ENCODE results near the gene BTLA.
"Not testable (repeated sequence)": the region's sequence is repeated elsewhere in the genome, so short reads cannot be mapped to it uniquely, and the experiment has no call there.

Gene BTLA, protein sequence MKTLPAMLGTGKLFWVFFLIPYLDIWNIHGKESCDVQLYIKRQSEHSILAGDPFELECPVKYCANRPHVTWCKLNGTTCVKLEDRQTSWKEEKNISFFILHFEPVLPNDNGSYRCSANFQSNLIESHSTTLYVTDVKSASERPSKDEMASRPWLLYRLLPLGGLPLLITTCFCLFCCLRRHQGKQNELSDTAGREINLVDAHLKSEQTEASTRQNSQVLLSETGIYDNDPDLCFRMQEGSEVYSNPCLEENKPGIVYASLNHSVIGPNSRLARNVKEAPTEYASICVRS

DNA sequence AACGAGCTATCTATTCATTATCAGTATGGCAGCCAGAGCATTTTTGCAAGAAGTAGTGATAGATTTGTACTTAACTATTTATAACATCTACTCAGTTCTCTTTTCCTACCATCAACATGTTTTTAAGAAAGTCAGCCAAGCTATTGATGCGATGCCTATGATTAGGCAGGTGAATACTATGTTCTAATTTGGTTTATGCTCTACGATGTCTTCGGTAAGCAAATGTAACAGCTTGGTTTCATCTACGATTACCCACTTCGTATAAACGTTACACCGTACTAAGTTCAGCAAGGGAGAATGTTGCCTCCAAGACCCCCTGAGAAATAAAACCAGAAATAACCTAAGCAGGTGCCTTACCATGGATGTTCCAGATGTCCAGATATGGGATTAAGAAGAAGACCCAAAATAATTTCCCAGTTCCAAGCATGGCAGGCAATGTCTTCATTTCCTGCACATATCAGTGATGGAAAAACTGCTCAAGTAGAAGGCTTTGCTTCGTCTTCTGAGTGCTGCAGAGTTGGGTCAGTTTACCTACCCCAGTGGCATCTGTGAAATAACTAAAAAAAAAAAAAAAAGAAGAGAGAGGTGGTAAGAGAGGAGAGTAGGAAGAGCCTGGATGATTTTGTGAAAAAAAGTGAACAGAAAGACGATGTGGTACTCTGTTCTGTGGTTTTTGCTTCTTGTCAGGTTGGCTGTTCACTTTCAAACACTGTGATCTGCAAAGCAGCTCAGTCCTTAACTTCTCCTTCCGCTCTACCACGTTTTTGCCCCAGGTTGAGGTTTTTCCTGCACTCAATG, at the start of gene BTLA:
BTLA (minus strand) TSS at position 559 of the 798 bp plus-strand sequence; CDS start at position 445, 114 bp downstream.
- DNase-seq = peak; percentile 52

DNA sequence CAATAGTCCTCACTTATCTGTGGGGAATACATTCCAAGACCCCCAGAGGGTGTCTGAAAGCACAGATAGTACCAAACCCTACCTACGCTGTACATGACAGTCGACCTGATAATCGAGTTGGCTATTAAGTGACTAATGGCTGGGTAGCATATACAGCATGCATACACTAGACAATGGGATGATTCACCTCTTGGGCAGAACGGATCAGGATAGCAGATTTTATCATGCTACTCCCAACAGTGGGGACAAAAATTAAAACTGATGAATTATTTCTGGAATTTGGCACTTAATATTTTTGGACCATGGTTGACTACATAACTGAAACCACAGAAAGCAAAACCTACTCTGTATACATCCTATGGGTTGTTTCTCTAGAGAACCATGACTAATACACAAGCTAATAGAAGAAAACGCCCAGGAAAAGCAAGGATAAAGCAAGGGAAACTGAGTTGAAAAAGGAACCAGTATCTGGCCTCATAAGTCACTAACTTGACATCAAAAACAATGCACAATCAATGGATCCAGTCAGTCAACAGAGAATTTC, 47.0 kb upstream of the BTLA start:
- no peak for DNase-seq

DNA sequence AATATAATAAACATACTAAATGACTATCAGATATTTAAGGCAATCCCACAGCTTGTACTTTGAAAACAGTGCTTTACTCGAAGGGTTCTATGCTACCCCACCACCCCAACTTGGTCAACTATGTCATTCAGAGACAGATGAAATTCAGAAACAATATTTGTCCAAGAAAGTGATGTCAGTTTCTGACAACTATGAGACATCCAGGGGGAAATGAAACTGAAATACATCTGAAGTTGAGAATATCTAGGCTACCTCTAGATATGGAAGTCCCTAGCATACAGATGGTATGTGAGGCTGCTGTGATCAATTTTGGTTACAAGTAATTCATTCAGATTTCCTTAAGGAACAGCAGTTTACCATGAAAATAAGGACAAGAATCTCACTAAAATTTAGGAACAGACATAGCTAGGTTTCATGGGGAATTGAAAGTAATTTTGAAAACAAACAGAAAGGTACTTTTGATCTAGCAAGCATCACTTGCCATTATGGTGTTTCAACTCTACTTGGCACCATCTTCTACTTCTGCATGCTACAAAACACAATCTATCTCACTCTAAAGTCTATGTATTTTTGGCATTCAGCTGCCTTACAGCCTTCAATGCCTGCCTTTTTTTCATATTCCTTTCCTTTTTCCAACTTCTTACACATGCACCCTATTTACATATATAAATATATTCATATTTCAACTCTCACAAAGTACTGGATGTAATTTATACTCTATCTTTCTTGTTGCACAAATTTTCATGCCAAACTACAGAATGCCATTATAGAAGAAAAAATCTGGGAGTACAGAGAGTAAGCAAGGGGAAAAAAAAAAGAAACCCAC, 40.8 kb upstream of the BTLA start:
- no peak for DNase-seq

DNA sequence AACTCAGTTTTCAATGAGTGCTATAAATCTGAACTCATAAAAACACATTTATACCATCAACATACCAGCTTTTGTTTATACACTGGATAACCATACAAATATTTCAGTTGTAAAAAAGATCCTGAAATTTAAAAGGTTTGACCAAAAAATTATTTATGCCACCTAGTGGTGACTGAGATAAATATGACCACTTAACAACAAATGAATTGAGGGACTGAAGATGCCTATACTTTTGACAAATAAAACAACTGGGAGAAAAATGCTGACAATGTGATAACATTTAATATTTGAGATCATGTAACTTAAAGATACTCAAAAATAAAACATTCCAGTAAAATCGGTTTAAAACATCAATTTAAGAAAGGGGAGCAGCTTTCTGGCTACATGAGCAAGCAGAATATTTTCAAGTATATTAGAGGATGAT, 32.1 kb upstream of the BTLA start:
- no peak for DNase-seq

DNA sequence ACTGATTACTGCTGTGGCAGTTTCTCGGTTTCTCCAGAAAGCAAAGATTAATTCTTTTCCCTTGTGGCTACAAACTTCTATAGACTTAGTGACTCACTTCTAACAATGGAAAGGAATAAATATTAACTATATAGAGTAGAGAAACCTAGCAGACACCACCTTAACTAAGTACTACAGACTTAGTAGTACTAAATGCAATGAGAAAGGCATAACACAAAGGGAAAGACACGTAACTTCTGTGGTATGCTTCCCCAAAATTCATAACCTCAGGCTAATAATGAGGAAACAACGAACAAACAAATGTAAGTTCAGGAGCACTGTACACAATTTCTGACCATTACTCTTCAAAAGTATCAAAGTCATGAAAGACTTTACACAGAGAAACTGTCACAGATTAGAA, 31.3 kb upstream of the BTLA start:
- no peak for DNase-seq

DNA sequence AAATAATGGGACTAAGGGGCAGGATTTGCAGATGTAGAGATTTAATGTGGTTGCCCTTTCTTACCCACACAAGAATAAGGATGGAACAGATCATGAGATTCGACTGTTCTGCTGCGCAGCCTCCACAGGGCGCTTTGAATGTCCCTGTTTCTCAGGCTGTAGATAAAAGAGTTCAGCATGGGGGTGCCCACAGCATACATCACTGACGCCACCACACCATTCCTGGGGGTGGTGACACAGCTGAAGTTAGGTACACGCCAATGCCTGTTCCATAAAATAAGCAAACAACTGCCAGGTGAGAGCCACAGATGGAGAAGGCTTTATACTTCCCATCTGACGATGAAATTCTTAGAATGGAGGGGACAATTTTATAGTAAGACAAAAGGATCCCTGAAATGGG, 24.9 kb upstream of the BTLA start:
- DNase-seq = not testable (repeated sequence)

DNA sequence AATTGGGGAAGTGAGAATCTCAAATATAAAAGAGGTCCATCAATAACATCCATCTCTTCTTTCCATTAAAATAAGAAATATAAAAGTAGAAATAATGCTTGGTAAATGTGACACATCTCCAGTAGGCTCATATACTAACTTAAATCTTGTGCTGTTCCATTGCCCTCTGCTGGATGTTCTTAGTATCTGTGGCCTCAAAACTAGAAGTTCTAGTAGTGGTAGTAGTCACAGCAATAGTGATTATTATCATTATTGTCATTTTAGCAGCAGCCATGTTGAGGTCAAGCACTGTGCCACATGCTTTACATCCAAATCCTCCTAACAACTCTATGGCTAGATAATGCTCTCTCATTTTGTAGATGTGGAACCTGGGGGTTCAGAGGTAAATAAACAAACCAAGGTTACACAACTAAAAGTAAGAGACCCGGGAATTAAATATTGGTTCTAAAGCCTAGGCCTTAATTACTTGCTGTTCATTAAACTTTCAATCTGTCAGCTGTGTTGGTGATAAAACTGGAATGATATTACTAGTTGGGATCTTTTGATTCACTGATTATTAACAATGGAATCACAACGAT, 20.2 kb upstream of the BTLA start:
- peak; percentile 47 for DNase-seq

DNA sequence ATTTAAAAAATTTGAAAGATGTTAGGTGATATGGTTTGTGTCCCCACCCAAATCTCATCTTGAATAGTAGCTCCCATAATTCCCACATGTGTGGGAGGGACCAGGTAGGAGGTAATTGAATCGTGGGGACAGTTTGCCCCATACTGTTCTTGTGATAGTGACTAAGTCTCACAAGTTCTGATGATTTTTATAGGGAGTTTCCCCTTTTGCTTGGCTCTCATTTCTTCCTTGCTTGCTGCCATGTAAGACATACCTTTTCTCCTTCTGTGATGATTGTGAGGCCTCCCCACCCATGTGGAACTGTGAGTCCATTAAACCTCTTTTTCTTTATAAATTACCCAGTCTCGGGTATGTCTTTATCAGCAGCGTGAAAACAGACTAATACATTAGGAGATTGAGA, 19.7 kb upstream of the BTLA start:
- DNase-seq = not testable (repeated sequence)

DNA sequence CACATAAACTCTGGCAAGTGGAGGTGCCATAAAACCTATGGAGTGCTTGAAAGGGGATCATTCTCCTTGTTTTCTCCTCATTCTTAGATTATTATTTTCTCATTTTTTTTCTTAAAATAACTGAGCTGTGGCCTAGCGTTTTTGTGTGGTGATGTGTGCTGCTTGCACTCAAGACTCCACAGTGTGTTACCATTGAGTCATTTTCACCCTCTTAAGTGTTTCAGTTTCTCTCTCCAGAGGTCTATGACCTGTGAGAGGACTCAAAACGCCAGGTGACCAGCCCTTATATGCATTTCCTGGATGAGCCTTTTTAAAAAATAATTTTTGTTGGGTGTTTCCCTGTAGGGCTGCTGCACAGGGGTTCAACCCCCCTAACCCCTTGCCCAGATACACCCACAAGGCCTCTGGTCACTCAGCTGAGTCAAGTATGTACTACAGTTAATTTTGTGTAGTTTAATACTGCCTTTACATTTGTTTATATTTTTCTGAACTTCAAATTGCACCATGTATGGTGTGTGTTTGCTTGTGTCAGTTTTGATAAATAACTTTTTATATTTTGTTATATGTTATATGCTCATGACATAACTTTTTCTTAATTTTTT, 15.4 kb upstream of the BTLA start:
- no peak for DNase-seq

DNA sequence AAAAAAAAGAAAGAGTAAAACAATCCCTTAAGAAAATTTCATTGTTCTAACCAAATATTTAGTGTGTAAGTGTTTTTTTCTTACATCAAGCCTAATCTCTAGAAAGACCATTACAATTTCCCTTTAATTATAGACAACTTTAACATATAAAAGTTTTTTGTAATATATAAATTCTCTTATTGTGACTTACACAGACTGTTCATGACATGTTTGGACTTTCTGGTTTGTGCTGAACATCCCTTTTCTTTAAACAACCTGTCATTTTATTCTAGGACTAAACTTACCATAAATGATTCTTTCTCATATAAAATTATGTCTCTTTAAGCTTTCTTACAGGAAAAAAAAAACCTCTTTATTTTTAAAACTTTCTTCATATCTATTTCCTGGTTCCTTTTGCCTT, 13.0 kb upstream of the BTLA start:
- DNase-seq = no peak

DNA sequence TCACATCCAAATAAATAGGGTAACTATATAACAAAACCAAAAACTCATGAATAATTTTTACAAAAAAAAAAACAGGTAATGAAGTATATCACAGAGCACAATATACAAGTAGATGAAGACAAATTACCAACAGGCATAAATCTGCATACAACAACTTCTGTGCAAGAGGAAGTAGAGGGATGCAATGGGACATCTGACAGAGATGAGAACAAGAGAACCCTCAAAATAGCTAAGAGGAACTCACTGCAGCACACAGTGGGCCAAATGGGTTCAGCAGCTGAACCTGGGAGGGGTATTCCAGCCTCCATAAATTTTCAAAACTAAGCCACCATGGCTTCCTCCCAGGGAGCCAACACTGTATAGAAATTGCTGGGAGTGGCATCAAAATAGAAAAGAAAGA, 9.6 kb upstream of the BTLA start:
- no peak for DNase-seq

DNA sequence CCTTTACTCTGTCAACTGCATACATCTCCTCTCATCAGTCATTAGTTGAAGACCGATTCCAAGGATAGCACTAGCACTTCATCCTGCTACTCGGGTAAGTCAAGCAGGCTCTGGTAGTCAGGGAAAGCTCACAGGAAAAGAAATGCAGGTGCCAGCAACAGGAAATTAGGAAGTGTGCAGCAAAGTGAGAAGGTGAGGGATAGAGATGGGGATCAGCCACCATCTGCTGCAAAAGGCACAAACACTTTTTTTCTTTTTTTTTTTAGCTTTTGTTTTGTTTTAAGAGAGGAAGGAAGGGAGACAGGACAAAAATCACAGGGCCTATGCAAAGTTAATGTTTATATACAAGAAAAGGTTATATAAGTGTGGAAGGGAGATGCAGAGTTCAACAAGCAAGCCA, 9.0 kb upstream of the BTLA start:
- no peak for DNase-seq

DNA sequence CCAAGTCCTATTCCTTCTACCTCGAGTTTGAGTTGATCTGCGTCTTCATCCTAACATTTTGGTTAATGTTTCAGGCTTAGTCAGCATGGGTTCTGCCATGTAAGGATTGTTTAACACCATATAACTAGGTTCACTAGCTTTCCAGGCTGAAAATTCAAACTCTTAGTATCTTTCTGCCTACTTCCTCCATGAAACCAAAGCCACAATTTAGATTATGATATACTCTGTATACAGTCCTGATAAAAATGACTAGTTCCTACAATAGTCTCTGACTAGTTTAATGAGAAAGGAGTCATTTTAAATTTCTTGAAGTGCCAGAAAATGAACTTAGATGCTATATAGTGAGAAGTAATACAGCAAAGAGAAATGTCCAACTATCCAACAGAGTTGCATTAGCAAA, 6.6 kb upstream of the BTLA start:
- DNase-seq = no peak

DNA sequence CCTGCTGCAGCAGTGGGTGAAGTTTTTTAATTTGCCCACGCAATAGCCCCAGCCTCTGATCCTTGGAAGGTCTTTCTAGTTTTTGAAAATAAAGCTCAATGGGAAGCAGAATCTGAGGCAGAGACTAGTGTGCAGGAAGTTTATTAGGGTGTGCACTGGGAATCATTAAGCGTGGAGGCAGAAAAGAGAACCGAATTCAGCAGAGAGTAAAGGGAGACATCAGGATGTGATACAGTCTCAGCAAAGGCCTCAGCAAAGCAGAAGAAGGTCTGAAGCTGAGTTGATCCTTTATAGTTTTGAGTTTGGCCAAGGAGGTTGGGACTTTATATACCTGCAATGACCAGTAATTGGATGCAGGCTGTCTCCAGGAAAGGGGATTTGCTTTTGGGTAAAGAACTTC, 4.9 kb upstream of the BTLA start:
- DNase-seq = no peak

DNA sequence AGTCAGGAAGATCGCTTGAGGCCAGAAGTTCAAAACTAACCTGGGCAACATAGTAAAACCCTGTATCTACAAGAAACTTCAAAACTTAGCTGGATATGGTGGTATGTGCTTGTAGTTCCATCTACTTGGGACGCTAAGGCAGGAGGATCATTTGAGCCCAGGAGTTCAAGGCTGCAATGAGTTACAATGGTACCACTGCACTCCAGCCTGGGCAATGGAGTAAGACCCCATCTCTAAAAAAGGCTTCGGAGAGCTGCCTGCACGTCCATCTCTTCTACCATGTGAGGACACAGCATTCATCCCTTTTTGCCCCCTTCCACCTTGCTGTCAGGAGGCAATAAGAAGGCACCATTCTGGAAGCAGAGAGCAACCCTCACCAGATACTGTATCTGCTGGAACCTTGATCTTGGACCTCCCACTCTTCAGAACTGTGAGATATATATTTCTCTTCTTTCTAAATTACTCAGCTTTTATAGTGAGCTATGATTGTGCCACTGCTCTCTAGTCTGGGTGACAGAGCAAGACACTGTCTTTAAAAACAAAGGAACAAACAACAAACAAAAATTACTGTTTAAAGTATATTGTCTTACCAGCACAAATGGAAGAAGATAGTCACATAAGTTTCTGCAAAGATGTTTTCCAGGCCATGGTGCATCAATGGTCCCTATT, 4.2 kb upstream of the BTLA start:
- DNase-seq = no peak

DNA sequence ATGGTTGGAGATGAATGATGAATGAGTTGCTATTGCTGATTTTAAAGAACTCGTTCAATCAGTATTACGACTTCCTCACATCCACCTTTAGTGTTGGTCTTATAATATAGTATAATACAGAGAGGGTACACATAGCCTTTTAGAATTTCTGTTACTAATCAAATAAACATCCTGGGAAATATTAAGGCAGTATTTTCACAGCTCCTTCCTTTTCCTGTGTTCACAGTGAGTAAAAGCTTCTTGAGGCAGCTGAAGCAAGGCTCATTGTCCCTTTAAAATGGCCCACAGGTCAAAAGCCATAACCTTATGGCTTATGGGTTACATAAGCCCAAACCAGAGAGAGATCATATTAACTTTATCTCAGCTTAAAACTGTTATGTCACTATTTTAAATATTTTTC, 1.3 kb upstream of the BTLA start:
- DNase-seq = no peak

DNA sequence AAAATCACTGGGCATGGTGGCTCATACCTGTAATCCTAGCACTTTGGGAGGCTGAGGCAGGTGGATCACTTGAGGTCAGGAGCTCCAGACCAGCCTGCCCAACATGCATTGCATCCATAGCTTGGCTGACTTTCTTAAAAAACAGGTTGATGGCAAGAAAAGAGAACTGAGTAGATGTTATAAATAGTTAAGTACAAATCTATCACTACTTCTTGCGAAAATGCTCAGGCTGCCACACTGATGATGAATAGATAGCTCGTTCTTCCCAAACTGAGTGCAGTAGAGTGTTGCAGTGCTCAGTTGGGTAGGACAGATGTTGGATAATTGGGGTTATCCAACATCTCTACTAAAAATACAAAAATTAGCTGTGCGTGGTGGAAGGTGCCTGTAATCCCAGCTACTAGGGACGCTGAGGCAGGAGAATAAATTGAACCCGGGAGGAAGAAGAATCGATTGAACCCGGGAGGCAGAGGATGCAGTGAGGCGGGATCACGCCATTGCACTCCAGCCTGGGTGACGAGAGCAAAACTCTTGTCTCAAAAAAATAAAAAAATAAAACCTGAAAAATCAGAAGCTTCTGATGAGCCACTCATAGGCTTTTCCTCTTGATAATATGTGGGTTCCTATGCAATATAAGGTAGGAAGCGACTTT, 1.2 kb downstream of the BTLA start:
- peak; percentile 34 for DNase-seq

DNA sequence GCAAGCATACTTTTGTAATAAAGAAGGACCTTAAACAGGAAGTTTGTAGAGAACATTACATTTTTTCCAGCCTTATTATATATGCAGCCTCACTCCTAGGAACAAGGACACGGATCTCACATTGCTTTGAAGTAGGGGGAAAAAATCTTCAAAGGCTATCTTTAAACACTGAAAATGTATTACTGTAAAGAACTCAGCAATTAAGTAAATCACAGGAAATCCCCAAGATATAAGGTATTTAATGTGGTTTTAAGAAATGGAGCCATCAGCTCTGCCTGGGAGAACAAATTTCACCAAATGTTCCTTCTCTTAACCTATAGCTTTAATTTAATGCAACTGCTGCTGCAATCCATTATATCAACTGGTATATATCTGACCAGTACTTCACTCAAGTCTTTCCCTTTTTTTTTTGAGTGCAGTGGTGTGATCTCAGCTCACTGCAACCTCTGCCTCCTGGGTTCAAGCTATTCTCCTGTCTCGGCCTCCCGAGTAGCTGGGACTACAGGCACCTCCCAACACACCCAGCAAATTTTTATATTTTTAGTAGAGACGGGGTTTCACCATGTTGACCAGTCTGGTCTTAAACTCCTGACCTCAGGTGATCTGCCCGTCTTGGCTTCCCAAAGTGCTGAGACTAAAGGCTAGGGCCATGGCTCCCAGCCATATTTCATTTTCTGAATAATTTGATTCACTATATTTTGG, 2.8 kb downstream of the BTLA start:
- no peak for DNase-seq

DNA sequence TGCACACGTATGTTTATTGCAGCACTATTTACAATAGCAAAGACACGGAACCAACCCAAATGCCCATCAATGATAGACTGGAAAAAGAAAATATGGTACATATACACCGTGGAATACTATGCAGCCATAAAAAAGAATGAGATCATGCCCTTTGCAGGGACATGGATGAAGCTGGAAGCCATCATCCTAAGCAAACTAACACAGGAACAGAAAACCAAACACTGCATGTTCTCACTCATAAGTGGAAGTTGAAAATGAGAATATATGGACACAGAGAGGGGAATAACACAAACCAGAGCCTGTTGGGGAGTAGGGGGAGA, 4.9 kb downstream of the BTLA start:
- not testable (repeated sequence) for DNase-seq

DNA sequence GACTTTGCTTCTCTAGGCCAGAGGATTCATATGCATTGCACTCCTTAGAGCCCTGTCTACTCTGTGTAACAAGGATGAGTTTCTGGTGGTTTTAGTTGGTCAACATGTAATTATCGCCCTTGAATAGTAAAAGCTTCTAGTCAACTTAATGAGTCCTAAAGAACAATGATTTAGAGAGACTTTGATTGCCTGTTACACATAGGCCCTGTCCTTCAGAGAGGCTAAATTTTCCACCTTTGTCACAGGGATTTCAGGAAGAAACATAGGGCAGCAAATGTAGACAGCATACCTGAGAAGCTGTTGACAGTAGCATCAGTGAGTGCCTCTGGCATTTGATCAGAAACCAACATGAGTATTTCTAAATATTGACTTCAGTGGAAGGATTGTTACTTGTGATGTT, 7.1 kb downstream of the BTLA start:
- DNase-seq = no peak

DNA sequence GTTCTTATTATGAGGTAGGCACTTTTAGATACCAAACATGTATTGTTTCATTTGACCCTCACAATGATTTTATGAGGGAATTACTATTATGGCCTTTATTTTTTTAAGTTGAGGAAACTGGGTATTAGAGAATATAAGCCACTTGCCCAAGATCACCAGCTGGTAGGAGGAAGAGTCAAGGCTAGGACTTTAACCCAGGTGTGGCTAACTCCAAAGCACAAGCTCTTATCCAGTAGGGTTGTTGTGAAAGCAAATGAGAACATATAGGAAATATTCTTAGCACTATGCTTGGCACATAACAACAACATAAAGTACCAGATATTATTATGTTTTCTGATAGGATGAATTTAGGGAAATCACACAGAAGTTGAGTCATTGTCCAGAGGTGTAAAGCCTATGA, 7.9 kb downstream of the BTLA start:
- no peak for DNase-seq

All from CD4-positive, alpha-beta T cell treated with Interleukin-17A for 4 hours (primary cell).